HEK293 (cell line): ENCODE results near the gene KCNIP4.

Experiments used
- CTCF ChIA-PET: fragments of 350-600 bp; formaldehyde crosslinking; extraction: SDS; loops from one replicate; lab custom pipeline; 2021; ENCODE audit warnings: antibody characterized with exemption; lab: Yijun Ruan, JAX
- POLR2A ChIA-PET: fragments of 300-600 bp; formaldehyde crosslinking; extraction: SDS; loops from one replicate; lab custom pipeline; 2020; ENCODE audit warnings: antibody characterized with exemption, inconsistent platforms; lab: Yijun Ruan, JAX
- H3K27ac ChIP-seq: fragments of 200-500 bp; sonication (Bioruptor generic); 2 replicates; pipeline ENCODE4 v1.5.1; 2014; ENCODE audit warnings: low read depth, low read length, control low read depth, inconsistent platforms; ENCODE audit errors: extremely low read depth
- H3K36me3 ChIP-seq, 2 experiments: fragments of 200-500 bp in 1 of 2; sonication (Bioruptor generic) in 1 of 2; 1 replicate in 1 of 2; 2 replicates in 1 of 2; pipeline ENCODE4 v1.5.1; 2014 to 2017; ENCODE audit warnings: inconsistent platforms in 2 of 2, low read length in 2 of 2; ENCODE audit not compliant: control insufficient read depth in 2 of 2, insufficient read depth in 1 of 2
- H3K4me1 ChIP-seq: fragments of 200-500 bp; sonication (Bioruptor generic); 2 replicates; pipeline ENCODE4 v1.5.1; 2014; ENCODE audit warnings: mild to moderate bottlenecking, low read length, inconsistent platforms; ENCODE audit not compliant: control insufficient read depth, insufficient read depth
- H3K4me3 ChIP-seq: 2 replicates; pipeline ENCODE4 v1.5.1; 2011; ENCODE audit warnings: low read depth, mild to moderate bottlenecking, control low read depth, low read length, moderate library complexity
- H3K9me3 ChIP-seq: fragments of 200-500 bp; sonication (Bioruptor generic); 2 replicates; pipeline ENCODE4 v1.5.1; 2014; ENCODE audit warnings: low read depth, low read length, inconsistent platforms; ENCODE audit not compliant: control insufficient read depth, insufficient read depth
- KLF1 ChIP-seq: fragments of 450-650 bp; formaldehyde crosslinking; IDR thresholded peaks from 2 replicates; pipeline ENCODE4 v1.5.1; 2016; ENCODE audit warnings: missing biosample characterization, missing genetic modification characterization
- KLF7 ChIP-seq: fragments of 450-650 bp; formaldehyde crosslinking; IDR thresholded peaks from 2 replicates; pipeline ENCODE4 v1.5.1; 2016; ENCODE audit warnings: missing biosample characterization, missing genetic modification characterization, borderline replicate concordance
- KLF9 ChIP-seq: fragments of 450-650 bp; formaldehyde crosslinking; IDR thresholded peaks from 2 replicates; pipeline ENCODE4 v1.5.1; 2016; ENCODE audit warnings: missing biosample characterization, missing genetic modification characterization, low read depth
- OVOL3 ChIP-seq: fragments of 450-650 bp; formaldehyde crosslinking; IDR thresholded peaks from 2 replicates; pipeline ENCODE4 v1.5.1; 2016; ENCODE audit warnings: missing biosample characterization, missing genetic modification characterization
- SCRT1 ChIP-seq: fragments of 450-650 bp; formaldehyde crosslinking; IDR thresholded peaks from 2 replicates; pipeline ENCODE4 v1.5.1; 2016; ENCODE audit warnings: missing biosample characterization, missing genetic modification characterization, borderline replicate concordance
- TSHZ1 ChIP-seq: fragments of 450-650 bp; formaldehyde crosslinking; IDR thresholded peaks from 2 replicates; pipeline ENCODE4 v1.5.1; 2016; ENCODE audit warnings: missing biosample characterization, missing genetic modification characterization, borderline replicate concordance
- ZFP3 ChIP-seq: fragments of 450-650 bp; formaldehyde crosslinking; IDR thresholded peaks from 2 replicates; pipeline ENCODE4 v1.5.1; 2016; ENCODE audit warnings: low read depth, missing biosample characterization, missing genetic modification characterization
- ZNF148 ChIP-seq: fragments of 450-650 bp; formaldehyde crosslinking; IDR thresholded peaks from 2 replicates; pipeline ENCODE4 v1.5.0; 2017; ENCODE audit warnings: missing biosample characterization, missing genetic modification characterization, borderline replicate concordance
- ZNF2 ChIP-seq: fragments of 450-650 bp; formaldehyde crosslinking; IDR thresholded peaks from 2 replicates; pipeline ENCODE4 v1.5.1; 2016; ENCODE audit warnings: missing biosample characterization, missing genetic modification characterization
- ZNF202 ChIP-seq: fragments of 450-650 bp; formaldehyde crosslinking; IDR thresholded peaks from 2 replicates; pipeline ENCODE4 v1.5.1; 2016; ENCODE audit warnings: missing biosample characterization, missing genetic modification characterization, borderline replicate concordance
- ZNF239 ChIP-seq: fragments of 450-650 bp; formaldehyde crosslinking; IDR thresholded peaks from 2 replicates; pipeline ENCODE4 v1.5.1; 2016; ENCODE audit warnings: missing biosample characterization, missing genetic modification characterization
- ZNF26 ChIP-seq: fragments of 450-650 bp; formaldehyde crosslinking; IDR thresholded peaks from 2 replicates; pipeline ENCODE4 v1.5.1; 2016; ENCODE audit warnings: missing biosample characterization, missing genetic modification characterization
- ZNF350 ChIP-seq: fragments of 450-650 bp; formaldehyde crosslinking; IDR thresholded peaks from 2 replicates; pipeline ENCODE4 v1.5.0; 2017; ENCODE audit warnings: missing biosample characterization, mild to moderate bottlenecking, missing genetic modification characterization
- ZNF354C ChIP-seq: fragments of 450-650 bp; formaldehyde crosslinking; IDR thresholded peaks from 2 replicates; pipeline ENCODE4 v1.5.1; 2016; ENCODE audit warnings: missing biosample characterization, missing genetic modification characterization, low read depth, borderline replicate concordance
- ZNF362 ChIP-seq: fragments of 450-650 bp; formaldehyde crosslinking; IDR thresholded peaks from 2 replicates; pipeline ENCODE4 v1.5.1; 2016; ENCODE audit warnings: missing biosample characterization, missing genetic modification characterization
- ZNF366 ChIP-seq: fragments of 450-650 bp; formaldehyde crosslinking; conservative IDR thresholded peaks from 2 replicates; pipeline ENCODE4 v1.5.1; 2016; ENCODE audit warnings: missing biosample characterization, missing genetic modification characterization
- ZNF704 ChIP-seq: fragments of 450-650 bp; formaldehyde crosslinking; IDR thresholded peaks from 2 replicates; pipeline ENCODE4 v1.5.1; 2016; ENCODE audit warnings: missing biosample characterization, missing genetic modification characterization
- ZNF768 ChIP-seq: fragments of 450-650 bp; formaldehyde crosslinking; IDR thresholded peaks from 2 replicates; pipeline ENCODE4 v1.5.1; 2018; ENCODE audit warnings: missing biosample characterization, mild to moderate bottlenecking, missing genetic modification characterization
- ZNF791 ChIP-seq: fragments of 450-650 bp; formaldehyde crosslinking; IDR thresholded peaks from 2 replicates; pipeline ENCODE4 v1.5.1; 2016; ENCODE audit warnings: missing biosample characterization, missing genetic modification characterization

KCNIP4 gene

GRCh38 chr4:21738821-21739220 lies 209.8 kb downstream of the KCNIP4 start:
- H3K36me3 ChIP-seq = no peaks in the 10 kb centered on the region
- no peak overlapping the region for H3K4me3 ChIP-seq
- TF ChIP-seq ZNF362 (tag by site-specific recombination) (no peak), ZNF791 (no peak), OVOL3 (tag by site-specific recombination) (no peak), KLF7 (tag by site-specific recombination) (no peak), ZNF239 (no peak), ZNF26 (tag by site-specific recombination) (no peak), ZNF350 (tag by site-specific recombination) (no peak), SCRT1 (tag by site-specific recombination) (no peak), ZNF202 (no peak)
- no peak overlapping the region for H3K27ac ChIP-seq
- ChIA-PET POLR2A (no interaction called here), CTCF (interaction anchor here (0.7 to 0.8 kb wide), 2 partner anchors 26 to 29 kb away, joined by 4 to 5 read pairs; no protein-coding TSS in a partner anchor)
- H3K4me1 ChIP-seq = no peaks in the 10 kb centered on the region
- no peaks in the 10 kb centered on the region for H3K9me3 ChIP-seq

- TF ChIP-seq ZFP3 (tag by site-specific recombination) (no peak), ZNF704 (no peak), KLF9 (tag by site-specific recombination) (no peak), KLF1 (tag by site-specific recombination) (no peak), ZNF354C (tag by site-specific recombination) (no peak)
- Histone ChIP-seq H3K4me1 (no peaks in the 10 kb centered on the region), H3K36me3 (no peaks in the 10 kb centered on the region), H3K27ac (no peak overlapping the region), H3K9me3 (no peaks in the 10 kb centered on the region), H3K4me3 (no peak overlapping the region)
- POLR2A ChIA-PET = no interaction called here
- CTCF ChIA-PET = no interaction called here
Measured at GRCh38 chr4:21735866-21736265, 212.7 kb downstream of the KCNIP4 start.

GRCh38 chr4:21733894-21734630 lies 214.5 kb downstream of the KCNIP4 start:
- H3K4me3 ChIP-seq = no peak overlapping the region
- ChIA-PET POLR2A (no interaction called here), CTCF (interaction anchor here (1.0 to 1.1 kb wide), 2 partner anchors 221 to 222 kb away, joined by 3 read pairs; no protein-coding TSS in a partner anchor)
- no peaks in the 10 kb centered on the region for H3K4me1 ChIP-seq
- H3K9me3 ChIP-seq = no peaks in the 10 kb centered on the region
- no peaks in the 10 kb centered on the region for H3K36me3 ChIP-seq
- H3K27ac ChIP-seq = no peak overlapping the region
- TF ChIP-seq ZNF148 (tag by site-specific recombination) (no peak), ZNF768 (tag by site-specific recombination) (no peak), ZNF2 (tag by site-specific recombination) (no peak), ZNF366 (tag by site-specific recombination) (no peak), TSHZ1 (tag by site-specific recombination) (no peak)
